CMK (cell line): ENCODE measurements around the gene SLC10A7.

Source experiments
- DNase-seq: peaks from one replicate; pipeline ENCODE4 v3.0.0-alpha.2; 2010; ENCODE audit warnings: low read depth

SLC10A7 gene

GRCh38 chr4:146439437-146439836 is 82.3 kb downstream of the SLC10A7 start:
- DNase-seq: no peak

- no peak for DNase-seq
Observed at GRCh38 chr4:146437778-146438177, 84.0 kb downstream of the SLC10A7 start.

- DNase-seq: no peak
Observed at GRCh38 chr4:146436423-146437162, 85.1 kb downstream of the SLC10A7 start.

GRCh38 chr4:146435962-146436361 is 85.8 kb downstream of the SLC10A7 start:
- no peak for DNase-seq

GRCh38 chr4:146432065-146432464 is 89.7 kb downstream of the SLC10A7 start:
- DNase-seq: no peak

GRCh38 chr4:146428298-146428697 is 93.4 kb downstream of the SLC10A7 start:
- DNase-seq: no peak

GRCh38 chr4:146417822-146418221 is 103.9 kb downstream of the SLC10A7 start:
- DNase-seq: no peak

GRCh38 chr4:146415829-146416228 is 105.9 kb downstream of the SLC10A7 start:
- no peak for DNase-seq

- DNase-seq: peak; percentile 48
Observed at GRCh38 chr4:146407669-146408084, 114.1 kb downstream of the SLC10A7 start.

- DNase-seq: no peak
Observed at GRCh38 chr4:146407257-146407656, 114.5 kb downstream of the SLC10A7 start.

- no peak for DNase-seq
Observed at GRCh38 chr4:146401274-146401673, 120.5 kb downstream of the SLC10A7 start.

GRCh38 chr4:146398896-146399445 is 122.8 kb downstream of the SLC10A7 start:
- DNase-seq: no peak

GRCh38 chr4:146398404-146398803 is 123.3 kb downstream of the SLC10A7 start:
- DNase-seq: no peak

- no peak for DNase-seq
Observed at GRCh38 chr4:146389561-146389960, 132.2 kb downstream of the SLC10A7 start.

GRCh38 chr4:146382194-146382593 is 139.5 kb downstream of the SLC10A7 start:
- no peak for DNase-seq

- DNase-seq: no peak
Observed at GRCh38 chr4:146381263-146381872, 140.4 kb downstream of the SLC10A7 start.

- no peak for DNase-seq
Observed at GRCh38 chr4:146379744-146380143, 142.0 kb downstream of the SLC10A7 start.

GRCh38 chr4:146371812-146372211 is 149.9 kb downstream of the SLC10A7 start:
- no peak for DNase-seq

- no peak for DNase-seq
Observed at GRCh38 chr4:146370841-146371240, 150.9 kb downstream of the SLC10A7 start.

- DNase-seq: no peak
Observed at GRCh38 chr4:146369446-146369845, 152.3 kb downstream of the SLC10A7 start.

GRCh38 chr4:146368209-146368608 is 153.5 kb downstream of the SLC10A7 start:
- no peak for DNase-seq

GRCh38 chr4:146367347-146367746 is 154.4 kb downstream of the SLC10A7 start:
- no peak for DNase-seq

GRCh38 chr4:146359771-146360170 is 162.0 kb downstream of the SLC10A7 start:
- DNase-seq: no peak
